A673 (cell line): Measurements from ENCODE around the gene TPK1.

Source experiments
- CTCF ChIP-seq: fragments of 300-800, 200-600 bp; sonication (generic); conservative IDR thresholded peaks from 2 replicates; pipeline ENCODE4 v1.5.1; 2017; ENCODE audit warnings: low read depth, mild to moderate bottlenecking, antibody characterized with exemption, low read length, moderate library complexity, mixed read lengths
- EZH2 ChIP-seq: fragments of 200-600 bp; sonication (generic); IDR thresholded peaks from 2 replicates; pipeline ENCODE4 v1.6.1; 2017; ENCODE audit warnings: borderline replicate concordance, low read depth, mild to moderate bottlenecking, mixed read lengths, antibody characterized with exemption, low read length; ENCODE audit not compliant: poor library complexity, severe bottlenecking

GRCh38 chr7:144518360-144518759, 317.5 kb downstream of the TPK1 start:
- TF ChIP-seq CTCF: no peak
- no peak for TF ChIP-seq EZH2
